ENCODE measurements around the gene TDP1.

GRCh38 chr14:89978656-89979055, 22.9 kb downstream of the TDP1 start:
- TF ChIP-seq, protein P1, sequence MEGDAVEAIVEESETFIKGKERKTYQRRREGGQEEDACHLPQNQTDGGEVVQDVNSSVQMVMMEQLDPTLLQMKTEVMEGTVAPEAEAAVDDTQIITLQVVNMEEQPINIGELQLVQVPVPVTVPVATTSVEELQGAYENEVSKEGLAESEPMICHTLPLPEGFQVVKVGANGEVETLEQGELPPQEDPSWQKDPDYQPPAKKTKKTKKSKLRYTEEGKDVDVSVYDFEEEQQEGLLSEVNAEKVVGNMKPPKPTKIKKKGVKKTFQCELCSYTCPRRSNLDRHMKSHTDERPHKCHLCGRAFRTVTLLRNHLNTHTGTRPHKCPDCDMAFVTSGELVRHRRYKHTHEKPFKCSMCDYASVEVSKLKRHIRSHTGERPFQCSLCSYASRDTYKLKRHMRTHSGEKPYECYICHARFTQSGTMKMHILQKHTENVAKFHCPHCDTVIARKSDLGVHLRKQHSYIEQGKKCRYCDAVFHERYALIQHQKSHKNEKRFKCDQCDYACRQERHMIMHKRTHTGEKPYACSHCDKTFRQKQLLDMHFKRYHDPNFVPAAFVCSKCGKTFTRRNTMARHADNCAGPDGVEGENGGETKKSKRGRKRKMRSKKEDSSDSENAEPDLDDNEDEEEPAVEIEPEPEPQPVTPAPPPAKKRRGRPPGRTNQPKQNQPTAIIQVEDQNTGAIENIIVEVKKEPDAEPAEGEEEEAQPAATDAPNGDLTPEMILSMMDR (conservative IDR thresholded peaks at IDR 0.05; ENCODE audit: low read length): no peak
- TF ChIP-seq EZH2phosphoT487 (IDR thresholded peaks at IDR 0.05; ENCODE audit: borderline replicate concordance, low read depth, low read length): no peak
